ENCODE measurements around the gene PRG2.

The PRG2 gene

DNA sequence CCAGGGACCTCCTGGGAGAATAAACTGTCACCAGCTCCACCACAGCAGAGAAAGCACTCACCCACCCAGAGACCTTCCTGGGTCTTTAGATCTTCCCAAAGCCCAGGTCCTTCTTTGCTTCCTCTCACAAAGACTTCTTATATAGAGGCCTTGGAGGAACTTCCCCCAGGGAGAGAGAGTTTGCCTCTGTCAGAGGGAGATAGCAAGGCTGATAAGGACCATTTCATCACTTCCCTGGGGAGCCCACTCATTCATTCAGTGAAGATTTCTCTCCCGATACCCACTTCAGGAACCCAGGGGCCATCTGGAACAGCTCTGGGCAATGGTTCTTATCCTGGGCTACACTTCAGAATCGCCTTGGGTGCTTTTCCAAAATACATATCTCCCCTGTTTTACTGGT lies at the start of gene PRG2:
PRG2 (minus strand) TSS at position 116 of the 400 bp plus-strand sequence. CDS start 706 bp downstream, outside the sequence.
- no peak for DNase-seq

GRCh38 chr11:57439786-57440185 lies 49.3 kb upstream of the PRG2 start:
- no peak for DNase-seq

- DNase-seq = no peak
Observed at GRCh38 chr11:57438345-57439285, 48.2 kb upstream of the PRG2 start.

DNA sequence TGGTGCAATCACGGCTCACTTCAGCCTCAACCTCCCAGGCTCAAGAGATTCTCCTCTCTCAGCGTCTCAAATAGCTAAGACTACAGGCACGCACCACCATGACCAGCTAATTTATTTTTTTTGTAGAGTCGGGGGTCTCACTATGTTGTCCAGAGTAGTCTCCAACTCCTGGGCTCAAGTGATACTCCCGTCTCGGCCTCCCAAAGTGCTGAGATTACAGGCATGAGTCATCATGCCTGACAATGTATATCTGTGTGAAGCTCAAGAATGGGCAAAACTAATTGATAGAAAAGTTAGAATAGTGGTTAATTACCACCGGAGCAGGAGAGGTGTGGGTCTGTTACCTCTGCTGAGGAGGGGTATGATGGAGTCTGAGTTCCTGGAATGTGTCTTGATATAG lies 45.6 kb upstream of the PRG2 start:
- no peak for DNase-seq

DNA sequence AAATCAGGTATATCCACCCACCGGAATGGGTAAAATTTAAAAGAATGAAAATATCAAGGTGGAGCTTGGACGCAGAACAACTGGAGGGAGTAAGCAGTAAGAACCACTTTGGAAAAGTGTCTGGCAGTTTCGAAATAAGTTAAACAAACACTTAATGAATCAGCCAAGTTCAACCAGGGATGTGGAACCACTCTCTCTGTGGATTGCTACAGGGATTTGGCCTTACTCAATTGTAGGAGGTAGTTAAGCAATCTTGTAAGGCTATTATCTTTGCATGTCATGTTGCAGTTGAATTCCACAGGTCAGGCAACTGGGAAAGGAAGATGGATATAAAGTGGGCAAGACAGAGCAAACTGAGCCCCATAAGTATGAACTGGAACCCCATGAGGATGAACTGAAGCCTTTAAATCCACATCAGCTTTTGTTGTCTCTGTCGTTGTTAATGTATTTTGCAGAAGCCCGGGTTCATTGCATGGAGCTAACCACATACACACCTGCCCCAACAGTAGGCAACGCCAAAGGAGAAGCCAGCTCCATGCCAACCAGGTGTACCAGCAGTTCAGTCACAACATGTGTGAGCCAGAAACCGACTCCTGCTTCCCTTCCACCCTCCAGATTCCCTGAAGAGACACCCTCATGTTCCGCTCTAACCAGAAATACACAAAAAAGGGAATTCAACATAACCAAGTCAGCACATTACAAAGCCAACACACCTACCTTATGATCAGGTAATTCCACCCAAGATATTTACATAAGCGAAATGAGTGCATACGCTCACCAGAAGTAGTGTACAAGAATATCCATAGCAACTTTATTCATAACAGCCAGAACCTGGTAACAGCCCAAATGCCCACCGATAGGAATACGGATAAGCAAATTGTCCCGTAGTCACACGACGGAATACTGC lies 44.4 kb upstream of the PRG2 start:
- no peak for DNase-seq

GRCh38 chr11:57432714-57433163 lies 42.3 kb upstream of the PRG2 start:
- DNase-seq = no peak

DNA sequence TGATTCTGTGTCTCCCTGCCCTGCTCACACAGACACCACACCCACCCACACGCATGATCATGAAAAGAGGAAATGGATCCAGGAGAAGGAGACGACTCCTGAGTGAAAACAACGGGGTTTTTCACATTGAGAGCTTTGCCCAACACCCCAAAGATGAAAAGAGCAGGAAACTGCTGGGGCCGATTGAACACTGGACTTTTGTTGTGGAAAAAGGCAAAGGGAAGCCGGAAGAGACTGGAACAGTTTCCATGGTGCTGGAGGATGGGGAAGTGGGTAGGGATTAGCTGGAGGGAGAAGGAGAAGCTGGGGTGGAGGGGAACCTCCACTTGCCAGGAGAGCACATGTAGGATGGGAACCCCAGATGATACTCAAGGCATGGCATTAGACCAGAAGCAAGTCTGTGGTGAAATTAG lies 41.7 kb upstream of the PRG2 start:
- DNase-seq = no peak

GRCh38 chr11:57430952-57431351 lies 40.5 kb upstream of the PRG2 start:
- no peak for DNase-seq

GRCh38 chr11:57429946-57430345 lies 39.5 kb upstream of the PRG2 start:
- DNase-seq = peak; percentile 26

DNA sequence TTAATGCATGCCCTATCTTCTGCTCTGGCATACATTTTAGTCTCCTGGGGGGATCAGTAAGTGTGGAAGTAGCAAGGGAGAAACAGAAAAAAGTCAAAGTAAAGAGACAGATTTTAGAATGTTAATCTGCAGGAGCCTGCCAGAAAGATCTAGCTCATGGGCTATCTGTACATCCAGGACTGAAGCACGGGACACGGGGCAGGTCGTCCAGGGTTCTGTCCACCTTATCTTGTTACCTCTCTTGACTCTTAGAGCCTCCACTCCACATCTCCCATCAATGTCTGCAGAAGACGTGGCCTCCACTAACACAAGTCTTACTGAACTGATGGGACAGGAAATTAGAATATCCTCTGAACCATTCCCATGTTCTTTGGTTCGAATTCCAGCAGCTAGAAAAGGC lies 38.2 kb upstream of the PRG2 start:
- DNase-seq = no peak

- no peak for DNase-seq
Observed at GRCh38 chr11:57427727-57428082, 37.3 kb upstream of the PRG2 start.

DNA sequence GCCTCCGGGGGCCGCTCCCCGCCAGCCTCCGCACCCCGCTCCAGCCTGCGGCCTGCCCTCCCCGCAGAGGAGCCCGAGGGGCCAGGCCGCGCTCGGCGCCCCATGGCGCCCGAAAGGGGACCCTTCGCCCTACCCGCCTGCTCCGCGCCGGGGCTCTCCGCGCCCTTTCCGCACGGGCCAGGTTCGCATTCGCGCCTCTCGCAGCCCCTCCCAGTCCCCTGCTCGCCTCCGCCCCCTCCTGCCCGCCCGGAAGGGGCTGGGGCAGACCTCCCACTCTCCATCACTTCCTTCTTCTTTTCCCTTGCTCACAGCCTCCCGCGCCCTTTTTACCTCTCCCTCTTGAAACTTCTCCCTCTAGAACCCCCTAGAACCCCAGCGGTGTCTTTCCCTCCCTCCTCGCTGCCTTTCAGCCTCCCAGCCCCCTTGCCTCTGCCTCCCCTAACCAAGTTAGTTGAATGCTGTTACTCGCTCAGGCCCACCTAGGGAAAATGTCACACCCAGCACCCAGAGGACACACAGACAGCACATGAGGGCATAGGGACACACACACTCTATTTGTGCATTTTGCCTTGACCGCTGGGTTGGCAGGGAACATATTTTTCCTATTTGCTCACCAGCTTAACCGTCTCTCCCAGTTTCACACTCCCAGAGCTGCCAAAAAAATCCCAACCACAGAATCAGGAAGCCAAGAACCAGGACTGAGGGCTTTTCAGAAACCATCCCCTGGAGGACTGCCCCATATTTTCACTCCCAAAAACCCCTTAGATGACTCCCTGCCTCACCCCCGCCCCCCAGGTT lies 36.7 kb upstream of the PRG2 start, which contains the start of gene SLC43A3:
SLC43A3 (minus strand) TSS at position 193 of the 798 bp plus-strand sequence. CDS start 949 bp downstream, outside the sequence.
- DNase-seq = no peak

GRCh38 chr11:57426439-57426928 lies 36.0 kb upstream of the PRG2 start:
- no peak for DNase-seq

GRCh38 chr11:57425565-57426438 lies 35.4 kb upstream of the PRG2 start:
- DNase-seq = no peak

- peak; percentile 51 for DNase-seq
Observed at GRCh38 chr11:57424792-57425564, 34.5 kb upstream of the PRG2 start.

- no peak for DNase-seq
Observed at GRCh38 chr11:57424137-57424791, 33.8 kb upstream of the PRG2 start.

DNA sequence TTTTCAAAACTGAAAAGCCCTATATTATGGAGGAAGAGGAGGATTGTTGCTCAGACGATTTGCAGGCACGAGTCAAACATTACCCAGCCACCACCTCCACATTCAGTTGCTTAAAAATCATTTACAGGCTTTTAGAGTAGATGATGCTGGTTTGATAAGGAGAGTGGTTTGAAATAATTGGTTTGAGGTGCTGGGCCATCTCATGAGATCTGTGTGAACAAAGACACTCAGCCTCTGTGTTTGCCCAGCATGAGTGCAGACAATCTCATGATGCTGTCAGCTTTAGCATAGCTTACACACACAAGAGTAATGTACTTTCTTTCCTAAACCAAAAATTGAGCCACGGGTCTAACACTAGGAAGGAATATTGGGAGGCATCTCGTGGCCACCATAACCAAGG lies 32.2 kb upstream of the PRG2 start:
- DNase-seq = no peak

DNA sequence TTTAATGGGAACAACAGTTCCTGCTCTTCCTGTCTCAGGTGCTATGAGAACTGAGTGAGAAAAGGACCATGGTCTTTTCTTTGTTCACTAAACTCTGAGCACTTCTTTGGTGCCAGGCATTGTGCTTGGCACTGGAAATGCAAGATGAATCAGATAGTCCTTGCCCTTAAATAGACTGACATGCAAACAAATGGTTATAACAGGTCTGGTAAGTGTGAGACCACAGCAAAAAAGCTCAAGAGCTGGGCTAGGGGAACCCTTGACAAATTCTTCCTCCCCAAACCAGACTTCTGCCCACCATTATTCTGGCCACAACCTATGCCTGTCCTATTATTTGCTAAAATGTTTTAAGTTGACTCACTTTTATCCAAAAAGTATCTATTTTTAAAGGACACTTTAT lies 31.4 kb upstream of the PRG2 start:
- no peak for DNase-seq

GRCh38 chr11:57421066-57421465 lies 30.6 kb upstream of the PRG2 start:
- DNase-seq = no peak

DNA sequence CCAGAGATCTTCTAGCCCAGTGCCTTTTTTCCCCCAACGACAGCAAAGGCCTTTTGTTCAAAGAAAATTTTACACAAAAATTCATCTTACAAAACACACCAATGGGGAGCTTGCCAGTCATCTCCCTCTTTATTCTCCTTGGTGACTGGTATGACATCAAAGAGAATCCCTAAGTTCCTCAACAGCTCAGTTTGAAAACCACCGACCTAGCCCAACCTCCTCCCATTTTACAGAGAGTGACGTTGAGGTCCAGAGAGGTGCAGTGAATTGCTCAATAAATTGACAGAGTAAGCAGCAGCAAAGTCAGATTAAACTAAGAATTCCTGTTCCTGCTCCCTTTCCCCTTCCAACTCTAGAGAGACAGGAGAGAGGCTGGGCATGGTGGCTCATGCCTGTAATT lies 28.7 kb upstream of the PRG2 start:
- DNase-seq = no peak

Data from NCI-H345 (cell line).